DND-41 (cell line): ENCODE measurements around the gene SRL.

ENCODE experiments used
- ATAC-seq: fragments of 200-7000 bp; cut with Tn5 transposase; 3 replicates; pipeline ENCODE4 v1.9.1; 2021; ENCODE audit warnings: low read depth; ENCODE audit not compliant: insufficient read depth
- DNase-seq: peaks from one replicate; pipeline ENCODE4 v3.0.0-alpha.2; 2020
- H2AFZ ChIP-seq: 2 replicates; pipeline ENCODE4 v1.6.0; 2012; ENCODE audit warnings: low read depth, low read length
- H3K27ac ChIP-seq: 2 replicates; pipeline ENCODE4 v1.5.1; 2012; ENCODE audit warnings: low read length, inconsistent platforms
- H3K27me3 ChIP-seq: fragments of 200-600 bp; sonication (generic); 2 replicates; pipeline ENCODE4 v1.6.0; 2012; ENCODE audit warnings: low read length, mild to moderate bottlenecking, inconsistent platforms; ENCODE audit not compliant: insufficient read depth, poor library complexity
- H3K36me3 ChIP-seq: 2 replicates; pipeline ENCODE4 v1.5.1; 2012; ENCODE audit warnings: low read length, inconsistent platforms; ENCODE audit not compliant: insufficient read depth
- H3K4me1 ChIP-seq: 2 replicates; pipeline ENCODE4 v1.5.1; 2012; ENCODE audit warnings: mild to moderate bottlenecking, low read length; ENCODE audit not compliant: insufficient read depth
- H3K4me2 ChIP-seq: 2 replicates; pipeline ENCODE4 v1.6.0; 2012; ENCODE audit warnings: mild to moderate bottlenecking, moderate library complexity, low read length, inconsistent platforms; ENCODE audit not compliant: insufficient read depth
- H3K4me3 ChIP-seq, 2 experiments: fragments of 200-600 bp in 1 of 2; shearing (Covaris generic) in 1 of 2; 2 replicates each; pipeline ENCODE4 v1.5.1; 2012 to 2016; ENCODE audit warnings: inconsistent platforms in 2 of 2, low read length in 2 of 2, mild to moderate bottlenecking in 2 of 2, low read depth in 1 of 2, moderate library complexity in 1 of 2
- H3K79me2 ChIP-seq: 2 replicates; pipeline ENCODE4 v1.6.0; 2012; ENCODE audit warnings: low read length, inconsistent platforms; ENCODE audit not compliant: insufficient read depth
- H3K9ac ChIP-seq: 2 replicates; pipeline ENCODE4 v1.6.0; 2012; ENCODE audit warnings: low read depth, mild to moderate bottlenecking, inconsistent platforms, low read length, moderate library complexity
- H3K9me3 ChIP-seq: 2 replicates; pipeline ENCODE4 v1.5.1; 2012; ENCODE audit warnings: low read length, moderate library complexity, mild to moderate bottlenecking, inconsistent platforms; ENCODE audit not compliant: insufficient read depth, severe bottlenecking
- H4K20me1 ChIP-seq: 2 replicates; pipeline ENCODE4 v1.6.0; 2012; ENCODE audit warnings: low read length; ENCODE audit not compliant: insufficient read depth
- CTCF ChIP-seq: IDR thresholded peaks from 2 replicates; pipeline ENCODE4 v1.5.1; 2012; ENCODE audit warnings: borderline replicate concordance, low read length, moderate library complexity, mild to moderate bottlenecking; ENCODE audit not compliant: poor library complexity, severe bottlenecking; ENCODE audit errors: extremely low read depth
- EZH2 ChIP-seq: IDR thresholded peaks from 3 replicates; pipeline ENCODE4 v1.6.1; 2012; ENCODE audit warnings: borderline replicate concordance, low read depth, mild to moderate bottlenecking, moderate library complexity, low read length, inconsistent platforms; ENCODE audit not compliant: severe bottlenecking

The SRL gene

GRCh38 chr16:4226251-4227039, 15.4 kb downstream of the SRL start:
- Histone ChIP-seq H3K9me3 (no peaks in the 10 kb centered on the region), H3K27ac (no peak overlapping the region), H3K36me3 (no peaks in the 10 kb centered on the region), H3K79me2 (no peaks in the 10 kb centered on the region), H3K4me3 (no peak overlapping the region), H2AFZ (no peak overlapping the region), H3K4me1 (no peaks in the 10 kb centered on the region), H3K9ac (no peak overlapping the region), H3K27me3 (peaks cover 9% of the 10 kb centered on the region), H4K20me1 (no peaks in the 10 kb centered on the region), H3K4me2 (no peak overlapping the region)
- ATAC-seq (no peak), DNase-seq (no peak)
- TF ChIP-seq EZH2: no peak
- no peak for TF ChIP-seq CTCF

DNA sequence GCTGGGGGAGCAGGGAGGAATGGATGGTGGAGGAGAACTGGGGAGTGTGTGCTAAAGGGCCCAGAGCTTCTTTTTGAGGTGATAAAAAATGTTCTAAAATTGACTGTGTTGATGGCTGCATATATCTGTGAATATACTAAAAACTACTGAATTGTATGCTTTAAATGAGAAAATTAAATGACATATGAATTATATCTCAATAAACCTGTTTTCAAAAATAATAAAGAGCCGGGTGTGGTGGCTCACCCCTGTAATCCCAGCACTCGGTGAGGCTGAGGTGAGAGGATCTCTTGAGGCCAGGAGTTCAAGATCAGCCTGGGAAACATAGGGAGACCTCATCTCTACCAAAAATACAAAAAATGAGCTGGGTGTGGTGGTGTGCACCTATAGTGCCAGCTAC, 16.8 kb downstream of the SRL start:
- H3K4me1 ChIP-seq: no peaks in the 10 kb centered on the region
- no peak overlapping the region for H2AFZ ChIP-seq
- no peak overlapping the region for H3K27ac ChIP-seq
- DNase-seq (no peak), ATAC-seq (no peak)
- no peaks in the 10 kb centered on the region for H3K9me3 ChIP-seq
- H3K4me2 ChIP-seq: no peak overlapping the region
- no peaks in the 10 kb centered on the region for H4K20me1 ChIP-seq
- no peak overlapping the region for H3K9ac ChIP-seq
- H3K36me3 ChIP-seq: no peaks in the 10 kb centered on the region
- H3K4me3 ChIP-seq: no peak overlapping the region
- no peaks in the 10 kb centered on the region for H3K79me2 ChIP-seq
- H3K27me3 ChIP-seq: peaks cover 11% of the 10 kb centered on the region
- no peak for TF ChIP-seq CTCF
- TF ChIP-seq EZH2: no peak

DNA sequence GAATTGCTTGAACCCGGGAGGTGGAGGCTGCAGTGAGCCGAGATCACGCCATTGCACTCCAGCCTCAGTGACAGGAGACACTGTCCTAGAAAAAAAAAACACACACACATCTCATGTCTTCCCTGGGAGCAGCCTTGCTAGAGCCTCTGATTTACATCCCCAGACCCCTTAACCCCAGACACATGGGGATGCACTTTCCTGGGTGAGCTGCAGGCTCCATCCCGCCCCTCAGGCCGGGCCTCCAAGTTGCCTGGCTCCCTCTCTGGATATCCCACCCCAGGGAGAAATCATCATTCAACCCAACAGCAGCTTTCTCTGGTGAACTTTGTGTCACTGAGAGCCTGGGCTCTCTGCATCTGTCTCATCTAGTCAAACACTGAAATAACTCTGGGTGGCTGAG, 21.5 kb downstream of the SRL start:
- H3K9ac ChIP-seq: no peak overlapping the region
- H3K4me2 ChIP-seq: no peak overlapping the region
- no peak for TF ChIP-seq CTCF
- TF ChIP-seq EZH2: no peak
- no peaks in the 10 kb centered on the region for H3K4me1 ChIP-seq
- no peaks in the 10 kb centered on the region for H3K36me3 ChIP-seq
- DNase-seq (no peak), ATAC-seq (no peak)
- H3K4me3 ChIP-seq: no peak overlapping the region
- H3K9me3 ChIP-seq: no peaks in the 10 kb centered on the region
- peaks cover 8% of the 10 kb centered on the region for H3K27me3 ChIP-seq
- no peak overlapping the region for H2AFZ ChIP-seq
- H4K20me1 ChIP-seq: no peaks in the 10 kb centered on the region
- no peaks in the 10 kb centered on the region for H3K79me2 ChIP-seq
- no peak overlapping the region for H3K27ac ChIP-seq
